Neutrophil (primary cell): Measurements from ENCODE around the gene EME1.

Source experiments
- H3K27ac ChIP-seq: fragments of 200-600 bp; sonication (generic); 2 replicates; pipeline ENCODE4 v1.5.1; 2016; ENCODE audit warnings: mild to moderate bottlenecking, moderate library complexity
- H3K27me3 ChIP-seq: fragments of 200-600 bp; sonication (generic); 2 replicates; pipeline ENCODE4 v1.6.0; 2016; ENCODE audit warnings: mild to moderate bottlenecking
- H3K36me3 ChIP-seq: fragments of 200-600 bp; sonication (generic); 2 replicates; pipeline ENCODE4 v1.5.1; 2017
- H3K4me1 ChIP-seq, 2 experiments: fragments of 200-600 bp in 1 of 2; sonication (generic) in 1 of 2; 1 replicate in 1 of 2; 2 replicates in 1 of 2; pipeline versions ENCODE4 v1.5.1 to v1.6.1; 2013 to 2016; ENCODE audit warnings: low read depth in 1 of 2, low read length in 1 of 2, mild to moderate bottlenecking in 1 of 2, moderate library complexity in 1 of 2; ENCODE audit not compliant: control insufficient read depth in 1 of 2, insufficient read depth in 1 of 2
- H3K4me3 ChIP-seq, 2 experiments: fragments of 200-600 bp in 1 of 2; sonication (generic) in 1 of 2; 1 replicate in 1 of 2; 2 replicates in 1 of 2; pipeline ENCODE4 v1.5.1; 2013 to 2016; ENCODE audit warnings: low read depth in 1 of 2, low read length in 1 of 2, mild to moderate bottlenecking in 1 of 2, moderate library complexity in 1 of 2
- H3K9me3 ChIP-seq: fragments of 200-600 bp; sonication (generic); 2 replicates; pipeline ENCODE4 v1.5.1; 2016
- CTCF ChIP-seq: fragments of 200-600 bp; sonication (generic); IDR thresholded peaks from 2 replicates; pipeline ENCODE4 v1.5.1; 2016; ENCODE audit warnings: antibody characterized with exemption

The EME1 gene

GRCh38 chr17:50422738-50423137, 49.7 kb downstream of the EME1 start:
- no peaks in the 10 kb centered on the region for H3K36me3 ChIP-seq
- peaks cover 9% of the 10 kb centered on the region for H3K9me3 ChIP-seq
- TF ChIP-seq CTCF, result no peak
- H3K27me3 ChIP-seq, result no peaks in the 10 kb centered on the region
- H3K4me1 ChIP-seq, result peaks cover 21 to 31% of the 10 kb centered on the region in 2 experiments
- H3K4me3 ChIP-seq, result no peak overlapping the region
- H3K27ac ChIP-seq, result no peak overlapping the region

GRCh38 chr17:50423553-50424159, 50.6 kb downstream of the EME1 start:
- no peak for TF ChIP-seq CTCF

GRCh38 chr17:50424246-50424995, 51.4 kb downstream of the EME1 start:
- no peak for TF ChIP-seq CTCF
- no peaks in the 10 kb centered on the region for H3K27me3 ChIP-seq
- H3K27ac ChIP-seq, result no peak overlapping the region
- H3K4me3 ChIP-seq, result no peak overlapping the region
- peaks cover 1% of the 10 kb centered on the region for H3K9me3 ChIP-seq
- H3K36me3 ChIP-seq, result no peaks in the 10 kb centered on the region
- H3K4me1 ChIP-seq, result peaks cover 21 to 31% of the 10 kb centered on the region in 2 experiments

More at GRCh38 chr17:50423553-50424159, 50.6 kb downstream of the EME1 start:
- Histone ChIP-seq H3K4me3 (no peak overlapping the region), H3K27me3 (no peaks in the 10 kb centered on the region), H3K27ac (no peak overlapping the region), H3K9me3 (peaks cover 9% of the 10 kb centered on the region), H3K36me3 (no peaks in the 10 kb centered on the region), H3K4me1 (peaks cover 21 to 31% of the 10 kb centered on the region in 2 experiments)

GRCh38 chr17:50424996-50425681, 52.1 kb downstream of the EME1 start:
- Histone ChIP-seq H3K36me3 (no peaks in the 10 kb centered on the region), H3K4me3 (peak overlapping the region; percentile 58 to 83), H3K4me1 (peaks cover 21 to 31% of the 10 kb centered on the region in 2 experiments), H3K9me3 (no peaks in the 10 kb centered on the region), H3K27me3 (no peaks in the 10 kb centered on the region), H3K27ac (no peak overlapping the region)
- TF ChIP-seq CTCF, result no peak

GRCh38 chr17:50425682-50426471, 52.8 kb downstream of the EME1 start, which contains the start of gene ACSF2:
Gene ACSF2, plus strand, starts transcription at chr17:50426218. Its CDS starts 44 bp downstream, at chr17:50426262.
- Histone ChIP-seq H3K27ac (peak within 1 kb of the TSS; percentile 60), H3K4me1 (peaks cover 18 to 27% of the 10 kb centered on the region in 2 experiments), H3K4me3 (peak within 1 kb of the TSS; percentile 58 to 83), H3K9me3 (no peaks in the 10 kb centered on the region), H3K36me3 (no peaks in the 10 kb centered on the region), H3K27me3 (no peaks in the 10 kb centered on the region)
- TF ChIP-seq CTCF, result no peak
